GM19238 (cell line): ENCODE results near the gene RYR2.
"Not testable (repeated sequence)": the region's sequence is repeated elsewhere in the genome, so short reads cannot be mapped to it uniquely, and the experiment has no call there.

Experiments used
- DNase-seq: peaks from one replicate; pipeline ENCODE4 v3.0.0; 2011; ENCODE audit warnings: low spot score; ENCODE audit not compliant: insufficient read length

Gene RYR2

GRCh38 chr1:237542525-237543418, 500.8 kb downstream of the RYR2 start:
- DNase-seq, result no peak

- no peak for DNase-seq
Observed at GRCh38 chr1:237553078-237553477, 511.1 kb downstream of the RYR2 start.

DNA sequence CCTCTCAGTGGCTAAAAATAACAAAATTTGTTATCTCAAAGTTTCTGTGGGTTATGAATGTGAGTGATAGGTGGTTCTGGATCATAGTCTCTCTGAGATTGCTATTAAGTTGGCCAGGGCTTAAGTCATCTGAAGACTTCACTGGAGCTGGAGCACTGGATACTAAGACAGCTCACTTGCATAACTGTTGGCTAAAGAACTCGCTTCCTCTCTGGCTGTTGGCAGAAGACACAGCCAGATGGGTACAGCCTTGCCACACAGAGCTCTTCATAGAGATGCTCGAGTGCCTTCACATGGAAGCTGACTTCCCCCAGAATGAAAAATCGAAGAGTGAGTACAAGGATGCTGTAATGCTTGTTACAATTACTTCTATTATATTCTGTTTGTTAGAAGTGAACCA, 514.9 kb downstream of the RYR2 start:
- DNase-seq, result no peak

GRCh38 chr1:237562242-237562823, 520.3 kb downstream of the RYR2 start:
- DNase-seq, result peak; percentile 4

DNA sequence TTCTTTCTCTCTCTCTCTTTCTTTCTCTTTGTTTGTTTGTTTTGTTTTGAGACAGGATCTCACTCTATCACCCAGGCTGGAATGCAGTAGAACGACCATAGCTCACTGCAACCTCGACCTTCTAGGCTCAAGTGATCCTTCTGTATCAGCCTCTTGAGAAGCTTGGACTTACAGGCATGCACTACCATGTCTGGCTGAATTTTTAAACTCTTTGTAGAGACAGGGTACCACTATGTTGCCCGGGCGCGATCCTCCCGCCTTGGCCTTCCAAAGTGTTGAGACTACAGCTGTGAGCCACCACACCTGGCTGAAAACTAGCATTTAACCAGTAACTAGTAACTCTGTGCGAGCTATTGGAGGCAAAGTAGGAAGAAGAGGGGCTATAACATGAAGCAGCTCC, 523.3 kb downstream of the RYR2 start:
- no peak for DNase-seq

- DNase-seq, result no peak
Observed at GRCh38 chr1:237566581-237566980, 524.6 kb downstream of the RYR2 start.

GRCh38 chr1:237568955-237569354, 527.0 kb downstream of the RYR2 start:
- DNase-seq, result no peak

DNA sequence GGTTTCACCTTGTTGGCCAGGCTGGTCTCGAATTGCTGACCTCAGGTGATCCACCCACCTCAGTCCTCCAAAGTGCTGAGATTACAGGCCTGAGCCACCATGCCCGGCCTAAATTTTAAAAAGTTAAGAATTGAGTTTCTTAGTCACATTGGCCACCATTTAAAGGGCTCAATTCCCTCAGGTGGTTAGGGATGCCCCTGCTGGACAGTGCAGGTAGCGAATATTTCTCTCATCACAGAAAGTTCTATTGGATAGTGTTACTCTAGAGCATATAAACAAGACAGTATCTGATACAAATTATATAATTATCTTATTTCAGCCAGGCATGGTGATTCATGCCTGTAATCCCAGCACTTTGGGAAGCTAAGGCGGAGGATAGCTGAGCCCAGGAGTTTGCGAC, 528.5 kb downstream of the RYR2 start:
- DNase-seq, result no peak

DNA sequence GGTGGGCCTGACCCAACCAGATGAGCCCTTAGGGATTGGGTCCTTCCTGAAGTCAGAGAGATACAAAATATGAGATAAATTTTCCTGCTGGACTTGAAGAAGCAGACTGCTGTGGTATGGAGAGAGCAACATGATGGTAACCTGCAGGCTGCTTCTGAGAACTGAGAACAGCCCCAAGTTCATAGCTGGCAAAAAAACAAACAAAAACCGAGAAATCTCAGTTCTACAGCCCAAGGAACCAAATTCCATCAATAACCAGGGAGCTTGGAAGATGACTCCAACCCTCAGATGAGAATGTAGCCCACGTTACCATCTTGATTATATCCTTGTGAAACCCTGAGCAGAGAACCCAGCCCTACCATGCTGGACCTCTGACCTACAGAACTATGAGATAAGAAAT, 532.6 kb downstream of the RYR2 start:
- DNase-seq, result no peak

- no peak for DNase-seq
Observed at GRCh38 chr1:237578540-237578939, 536.6 kb downstream of the RYR2 start.

DNA sequence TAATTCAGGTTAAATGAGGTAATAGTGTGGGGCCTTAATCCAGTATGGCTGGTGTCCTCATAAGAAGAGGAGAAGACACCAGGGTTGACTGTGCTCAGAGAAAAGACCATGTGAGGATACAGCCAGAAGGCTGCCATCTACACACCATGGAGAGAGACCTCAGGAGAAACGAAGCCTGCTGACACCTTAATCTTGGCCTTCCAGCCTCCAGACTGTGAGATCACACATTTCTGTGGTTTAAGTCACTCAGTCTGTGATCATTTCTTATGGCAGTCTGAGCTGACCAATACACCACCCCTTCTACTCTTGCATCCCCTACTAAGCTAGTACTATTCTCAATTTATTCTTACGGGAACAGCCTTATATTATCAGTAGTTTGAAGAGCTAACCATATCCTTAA, 538.7 kb downstream of the RYR2 start:
- DNase-seq, result no peak

- DNase-seq, result no peak
Observed at GRCh38 chr1:237583270-237583669, 541.3 kb downstream of the RYR2 start.

GRCh38 chr1:237583756-237584155, 541.8 kb downstream of the RYR2 start:
- DNase-seq, result no peak

GRCh38 chr1:237590386-237590785, 548.4 kb downstream of the RYR2 start:
- DNase-seq, result no peak

DNA sequence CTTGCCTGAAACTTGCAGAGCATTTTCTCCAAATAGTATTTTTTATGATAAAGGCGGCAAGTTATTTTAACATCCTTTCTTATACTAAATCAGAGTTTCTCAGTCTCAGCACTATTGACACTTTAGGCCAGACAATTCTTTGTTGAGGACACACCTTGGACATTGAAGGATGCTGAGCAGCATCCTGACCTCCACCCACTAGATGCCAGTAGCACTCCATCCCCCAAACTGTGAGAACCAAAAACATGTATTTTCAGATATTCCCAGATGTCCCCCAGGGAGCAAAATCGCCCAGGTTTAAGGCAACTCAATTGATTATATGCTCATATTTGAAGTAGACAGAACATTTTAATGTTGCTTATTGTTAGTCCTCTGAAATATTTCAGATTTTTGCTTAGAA, 549.4 kb downstream of the RYR2 start:
- DNase-seq, result no peak

DNA sequence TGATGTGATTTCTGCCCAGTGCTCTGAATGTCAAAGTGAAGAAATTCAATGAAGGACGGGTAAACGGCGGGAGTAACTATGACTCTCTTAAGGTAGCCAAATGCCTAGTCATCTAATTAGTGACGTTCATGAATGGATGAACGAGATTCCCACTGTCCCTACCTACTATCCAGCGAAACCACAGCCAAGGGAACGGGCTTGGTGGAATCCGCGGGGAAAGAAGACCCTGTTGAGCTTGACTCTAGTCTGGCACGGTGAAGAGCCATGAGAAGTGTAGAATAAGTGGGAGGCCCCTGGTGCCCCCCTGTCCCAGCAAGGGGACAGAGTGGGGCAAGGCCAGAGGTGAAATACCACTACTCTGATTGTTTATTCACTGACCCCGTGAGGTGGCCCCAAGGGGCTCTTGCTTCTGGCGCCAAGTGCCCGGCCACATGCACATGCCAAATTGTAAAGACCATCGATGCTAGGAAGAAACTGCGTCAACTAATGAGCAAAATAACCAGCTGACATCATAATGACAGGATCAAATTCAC, 561.1 kb downstream of the RYR2 start:
- not testable (repeated sequence) for DNase-seq

GRCh38 chr1:237608433-237608832, 566.4 kb downstream of the RYR2 start:
- DNase-seq, result no peak

DNA sequence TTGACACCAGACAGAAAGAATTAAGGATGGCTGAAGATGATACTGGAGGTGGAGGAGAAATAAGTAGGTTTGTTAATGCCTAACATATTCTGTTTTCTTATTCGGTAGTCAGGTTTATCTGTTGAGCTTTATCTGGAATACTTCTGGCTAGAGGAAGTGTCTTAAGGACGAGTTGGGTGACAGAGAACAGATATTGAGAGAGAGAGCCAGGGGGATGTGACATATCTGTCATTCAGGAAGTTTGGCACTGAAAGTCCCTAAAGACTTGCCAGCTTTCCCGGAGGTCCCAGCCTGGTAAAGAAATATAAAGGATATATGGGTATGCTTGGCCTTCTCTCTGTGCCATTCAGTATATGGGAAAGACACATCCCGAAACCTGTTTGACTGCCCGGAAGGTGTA, 568.2 kb downstream of the RYR2 start:
- no peak for DNase-seq

DNA sequence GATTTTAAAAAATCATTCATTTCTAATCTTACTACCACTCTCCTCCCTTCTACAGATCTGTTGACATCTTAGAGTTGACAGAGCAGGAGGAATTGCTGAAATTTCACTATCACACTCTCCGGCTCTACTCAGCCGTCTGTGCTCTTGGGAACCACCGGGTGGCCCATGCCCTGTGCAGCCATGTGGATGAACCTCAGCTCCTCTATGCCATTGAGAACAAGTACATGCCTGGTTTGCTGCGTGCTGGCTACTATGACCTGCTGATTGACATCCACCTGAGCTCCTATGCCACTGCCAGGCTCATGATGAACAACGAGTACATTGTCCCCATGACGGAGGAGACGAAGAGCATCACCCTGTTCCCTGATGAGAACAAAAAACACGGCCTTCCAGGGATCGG, 572.0 kb downstream of the RYR2 start:
- no peak for DNase-seq

DNA sequence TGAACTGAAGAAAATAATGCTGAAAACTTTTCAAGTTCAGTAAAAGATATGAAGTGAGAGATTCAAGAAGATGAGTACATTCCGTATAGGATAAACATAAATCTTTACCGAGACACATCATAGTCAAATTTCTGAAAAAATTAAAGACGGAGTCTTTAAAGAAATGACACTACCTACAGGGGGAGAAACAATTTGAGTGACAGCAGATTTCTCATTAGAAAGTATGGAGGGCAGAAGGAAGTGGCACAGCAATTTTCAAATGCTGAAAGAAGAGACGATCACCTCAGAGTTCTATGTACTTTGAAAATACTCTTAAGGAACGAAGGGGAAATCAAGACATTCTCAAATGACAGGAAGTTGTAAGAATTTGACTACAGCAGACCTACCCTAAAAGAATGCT, 577.6 kb downstream of the RYR2 start:
- DNase-seq, result no peak

GRCh38 chr1:237634922-237635321, 592.9 kb downstream of the RYR2 start:
- no peak for DNase-seq

DNA sequence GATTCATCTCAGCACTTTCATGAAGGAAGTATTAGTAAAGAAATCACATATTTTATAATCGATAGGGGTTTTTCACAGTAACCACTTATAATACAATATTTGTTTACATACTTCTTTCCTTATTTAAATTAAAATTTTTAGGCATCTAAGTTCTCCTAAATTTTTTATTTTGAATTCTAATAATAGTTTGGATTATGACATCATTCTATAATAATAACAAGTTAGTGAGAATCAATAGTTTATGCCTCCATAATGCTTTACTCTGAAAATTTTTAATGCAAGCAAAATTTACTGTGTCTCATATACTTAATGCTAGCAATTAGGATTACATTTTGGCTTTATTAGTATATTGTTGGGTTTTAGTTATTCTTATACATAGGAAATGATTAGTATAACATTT, 596.6 kb downstream of the RYR2 start:
- no peak for DNase-seq
